HEK293 (cell line): ENCODE results near the gene APRT.

Experiments
- CTCF ChIA-PET: fragments of 350-600 bp; formaldehyde crosslinking; extraction: SDS; loops from one replicate; lab custom pipeline; 2021; ENCODE audit warnings: antibody characterized with exemption; lab: Yijun Ruan, JAX
- POLR2A ChIA-PET: fragments of 300-600 bp; formaldehyde crosslinking; extraction: SDS; loops from one replicate; lab custom pipeline; 2020; ENCODE audit warnings: antibody characterized with exemption, inconsistent platforms; lab: Yijun Ruan, JAX
- H3K27ac ChIP-seq: fragments of 200-500 bp; sonication (Bioruptor generic); 2 replicates; pipeline ENCODE4 v1.5.1; 2014; ENCODE audit warnings: low read depth, low read length, control low read depth, inconsistent platforms; ENCODE audit errors: extremely low read depth
- H3K36me3 ChIP-seq, 2 experiments: fragments of 200-500 bp in 1 of 2; sonication (Bioruptor generic) in 1 of 2; 1 replicate in 1 of 2; 2 replicates in 1 of 2; pipeline ENCODE4 v1.5.1; 2014 to 2017; ENCODE audit warnings: inconsistent platforms in 2 of 2, low read length in 2 of 2; ENCODE audit not compliant: control insufficient read depth in 2 of 2, insufficient read depth in 1 of 2
- H3K4me1 ChIP-seq: fragments of 200-500 bp; sonication (Bioruptor generic); 2 replicates; pipeline ENCODE4 v1.5.1; 2014; ENCODE audit warnings: mild to moderate bottlenecking, low read length, inconsistent platforms; ENCODE audit not compliant: control insufficient read depth, insufficient read depth
- H3K4me3 ChIP-seq: 2 replicates; pipeline ENCODE4 v1.5.1; 2011; ENCODE audit warnings: low read depth, mild to moderate bottlenecking, control low read depth, low read length, moderate library complexity
- H3K9me3 ChIP-seq: fragments of 200-500 bp; sonication (Bioruptor generic); 2 replicates; pipeline ENCODE4 v1.5.1; 2014; ENCODE audit warnings: low read depth, low read length, inconsistent platforms; ENCODE audit not compliant: control insufficient read depth, insufficient read depth
- BCL11A ChIP-seq: fragments of 450-650 bp; formaldehyde crosslinking; IDR thresholded peaks from 2 replicates; pipeline ENCODE4 v1.5.1; 2016; ENCODE audit warnings: low read depth, missing biosample characterization, missing genetic modification characterization
- BCL11B ChIP-seq: fragments of 450-650 bp; formaldehyde crosslinking; IDR thresholded peaks from 2 replicates; pipeline ENCODE4 v1.5.1; 2016; ENCODE audit warnings: low read depth, missing biosample characterization, missing genetic modification characterization
- GLIS2 ChIP-seq: fragments of 450-650 bp; formaldehyde crosslinking; IDR thresholded peaks from 2 replicates; pipeline ENCODE4 v1.5.1; 2016; ENCODE audit warnings: missing biosample characterization, missing genetic modification characterization
- KLF1 ChIP-seq: fragments of 450-650 bp; formaldehyde crosslinking; IDR thresholded peaks from 2 replicates; pipeline ENCODE4 v1.5.1; 2016; ENCODE audit warnings: missing biosample characterization, missing genetic modification characterization
- RBAK ChIP-seq: fragments of 450-650 bp; formaldehyde crosslinking; IDR thresholded peaks from 2 replicates; pipeline ENCODE4 v1.5.1; 2016; ENCODE audit warnings: missing biosample characterization, missing genetic modification characterization
- SP2 ChIP-seq: fragments of 450-650 bp; formaldehyde crosslinking; IDR thresholded peaks from 2 replicates; pipeline ENCODE4 v1.5.1; 2016; ENCODE audit warnings: missing biosample characterization, missing genetic modification characterization
- TRIM28 ChIP-seq: IDR thresholded peaks from 2 replicates; pipeline ENCODE4 v1.6.1; 2011; ENCODE audit warnings: low read length, control low read depth, borderline replicate concordance
- ZBTB17 ChIP-seq: fragments of 450-650 bp; formaldehyde crosslinking; IDR thresholded peaks from 2 replicates; pipeline ENCODE4 v1.5.1; 2016; ENCODE audit warnings: missing biosample characterization, missing genetic modification characterization
- ZBTB48 ChIP-seq: fragments of 450-650 bp; formaldehyde crosslinking; IDR thresholded peaks from 2 replicates; pipeline ENCODE4 v1.5.1; 2016; ENCODE audit warnings: missing biosample characterization, missing genetic modification characterization
- ZBTB6 ChIP-seq: fragments of 450-650 bp; formaldehyde crosslinking; IDR thresholded peaks from 2 replicates; pipeline ENCODE4 v1.5.1; 2017; ENCODE audit warnings: missing biosample characterization, missing genetic modification characterization
- ZBTB7A ChIP-seq: fragments of 450-650 bp; formaldehyde crosslinking; IDR thresholded peaks from 2 replicates; pipeline ENCODE4 v1.5.1; 2016; ENCODE audit warnings: low read depth, missing biosample characterization, missing genetic modification characterization
- ZEB2 ChIP-seq: fragments of 450-650 bp; formaldehyde crosslinking; IDR thresholded peaks from 2 replicates; pipeline ENCODE4 v1.5.1; 2016; ENCODE audit warnings: missing biosample characterization, missing genetic modification characterization
- ZFP37 ChIP-seq: fragments of 450-650 bp; formaldehyde crosslinking; IDR thresholded peaks from 2 replicates; pipeline ENCODE4 v1.5.1; 2016; ENCODE audit warnings: missing biosample characterization, missing genetic modification characterization
- ZFP69B ChIP-seq: fragments of 450-650 bp; formaldehyde crosslinking; IDR thresholded peaks from 2 replicates; pipeline ENCODE4 v1.5.1; 2016; ENCODE audit warnings: missing biosample characterization, missing genetic modification characterization
- ZIC2 ChIP-seq: fragments of 450-650 bp; formaldehyde crosslinking; IDR thresholded peaks from 2 replicates; pipeline ENCODE4 v1.5.1; 2016; ENCODE audit warnings: missing biosample characterization, missing genetic modification characterization
- ZNF140 ChIP-seq: fragments of 450-650 bp; formaldehyde crosslinking; IDR thresholded peaks from 2 replicates; pipeline ENCODE4 v1.5.1; 2016; ENCODE audit warnings: missing biosample characterization, missing genetic modification characterization
- ZNF146 ChIP-seq: fragments of 450-650 bp; formaldehyde crosslinking; IDR thresholded peaks from 2 replicates; pipeline ENCODE4 v1.5.1; 2016; ENCODE audit warnings: missing biosample characterization, missing genetic modification characterization
- ZNF19 ChIP-seq: fragments of 450-650 bp; formaldehyde crosslinking; IDR thresholded peaks from 2 replicates; pipeline ENCODE4; 2016; ENCODE audit warnings: missing biosample characterization, missing genetic modification characterization, low read depth
- ZNF211 ChIP-seq: fragments of 450-650 bp; formaldehyde crosslinking; IDR thresholded peaks from 2 replicates; pipeline ENCODE4 v1.5.1; 2016; ENCODE audit warnings: low read depth, missing biosample characterization, missing genetic modification characterization
- ZNF214 ChIP-seq: fragments of 450-650 bp; formaldehyde crosslinking; IDR thresholded peaks from 2 replicates; pipeline ENCODE4 v1.5.1; 2017; ENCODE audit warnings: missing biosample characterization, mild to moderate bottlenecking, missing genetic modification characterization, borderline replicate concordance
- ZNF221 ChIP-seq: fragments of 450-650 bp; formaldehyde crosslinking; IDR thresholded peaks from 2 replicates; pipeline ENCODE4 v1.5.1; 2017; ENCODE audit warnings: missing biosample characterization, missing genetic modification characterization, borderline replicate concordance
- ZNF280C ChIP-seq: fragments of 450-650 bp; formaldehyde crosslinking; IDR thresholded peaks from 2 replicates; pipeline ENCODE4 v1.5.1; 2016; ENCODE audit warnings: missing biosample characterization, missing genetic modification characterization
- ZNF394 ChIP-seq: fragments of 450-650 bp; formaldehyde crosslinking; IDR thresholded peaks from 2 replicates; pipeline ENCODE4 v1.5.1; 2016; ENCODE audit warnings: missing biosample characterization, missing genetic modification characterization, mild to moderate bottlenecking, moderate library complexity, borderline replicate concordance
- ZNF398 ChIP-seq: fragments of 450-650 bp; formaldehyde crosslinking; IDR thresholded peaks from 2 replicates; pipeline ENCODE4 v1.5.1; 2017; ENCODE audit warnings: missing biosample characterization, missing genetic modification characterization
- ZNF404 ChIP-seq: fragments of 450-650 bp; formaldehyde crosslinking; IDR thresholded peaks from 2 replicates; pipeline ENCODE4 v1.5.1; 2017; ENCODE audit warnings: missing biosample characterization, missing genetic modification characterization
- ZNF530 ChIP-seq: fragments of 450-650 bp; formaldehyde crosslinking; IDR thresholded peaks from 2 replicates; pipeline ENCODE4 v1.5.1; 2016; ENCODE audit warnings: low read depth, missing biosample characterization, missing genetic modification characterization
- ZNF600 ChIP-seq: fragments of 450-650 bp; formaldehyde crosslinking; IDR thresholded peaks from 2 replicates; pipeline ENCODE4 v1.5.1; 2016; ENCODE audit warnings: missing biosample characterization, missing genetic modification characterization
- ZNF768 ChIP-seq: fragments of 450-650 bp; formaldehyde crosslinking; IDR thresholded peaks from 2 replicates; pipeline ENCODE4 v1.5.1; 2018; ENCODE audit warnings: missing biosample characterization, mild to moderate bottlenecking, missing genetic modification characterization
- ZXDB ChIP-seq: fragments of 450-650 bp; formaldehyde crosslinking; IDR thresholded peaks from 2 replicates; pipeline ENCODE4 v1.5.1; 2016; ENCODE audit warnings: missing biosample characterization, missing genetic modification characterization
- TF ChIP-seq, protein P1 (sequence below): fragments of 450-650 bp; formaldehyde crosslinking; IDR thresholded peaks from 2 replicates; pipeline ENCODE4 v1.5.1; 2017; ENCODE audit warnings: missing biosample characterization, mild to moderate bottlenecking, missing genetic modification characterization, moderate library complexity

The APRT gene

DNA sequence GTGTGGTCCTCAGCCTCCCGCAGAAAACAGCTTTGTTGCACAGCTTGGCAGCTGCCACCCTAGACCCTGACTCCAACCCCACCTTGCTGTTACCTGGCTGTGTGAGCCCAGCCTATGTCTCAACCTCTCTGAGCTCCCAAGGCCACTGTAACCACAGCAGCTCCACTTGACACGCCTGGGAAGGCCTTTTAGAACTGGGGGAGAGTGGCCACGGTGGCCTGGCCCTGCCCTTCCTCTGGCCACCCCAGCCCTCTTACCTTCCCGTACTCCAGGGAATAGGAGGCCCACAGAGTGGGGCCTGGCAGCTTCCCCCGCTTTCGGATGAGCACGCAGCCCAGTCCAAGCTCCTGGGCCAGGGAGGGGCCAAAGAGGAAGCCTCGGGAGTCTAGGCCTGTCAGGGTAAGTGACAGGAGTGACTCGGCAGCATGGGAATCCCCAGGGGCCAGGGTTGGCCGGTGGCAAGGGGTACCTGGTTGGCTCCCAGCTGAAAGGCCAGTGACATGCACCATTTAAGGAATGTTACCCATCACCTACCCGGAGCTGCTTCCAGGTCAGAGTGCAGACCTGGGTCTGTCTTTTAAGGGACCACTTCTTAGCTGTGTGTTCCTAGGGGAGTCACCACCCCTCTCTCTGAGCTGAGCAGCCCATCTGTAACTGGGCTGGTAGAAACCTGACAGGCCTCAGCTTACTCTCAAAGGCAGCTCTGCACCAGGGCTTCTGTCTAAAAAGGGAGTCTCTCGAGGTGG lies 1.4 kb downstream of the APRT start (continued):
- TF ChIP-seq ZNF19 (tag by site-specific recombination) (no peak), ZNF221 (tag by site-specific recombination) (no peak), ZFP69B (tag by site-specific recombination) (0 out of 2 replicates have a peak, but pooled peaks have one; percentile 30), ZFP37 (peak; percentile 32; the same call in 1 of the 2 replicates), ZNF768 (tag by site-specific recombination) (peak; percentile 99), ZNF214 (tag by site-specific recombination) (no peak)

DNA sequence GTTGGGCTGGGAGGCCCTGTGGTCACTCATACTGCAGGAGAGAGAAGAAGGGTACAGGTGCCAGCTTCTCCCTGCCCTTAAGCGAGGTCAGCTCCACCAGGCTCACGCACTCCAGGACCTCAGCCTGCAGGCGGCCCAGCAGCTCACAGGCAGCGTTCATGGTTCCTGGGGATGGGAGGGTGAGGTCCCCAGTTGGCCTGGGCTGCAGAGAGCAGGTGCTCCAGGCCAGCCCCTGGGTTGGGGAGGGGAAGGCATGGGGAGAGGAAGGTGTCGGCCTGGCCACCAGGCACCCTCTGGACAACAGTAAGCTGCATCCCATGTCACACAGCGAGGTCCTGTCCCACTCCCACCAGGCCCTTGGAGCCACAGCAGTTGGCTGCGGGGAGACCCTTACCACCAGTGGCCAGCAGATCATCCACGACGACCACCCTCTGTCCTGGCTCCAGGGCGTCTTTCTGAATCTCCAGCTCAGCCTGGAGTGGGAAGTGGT lies 2.0 kb downstream of the APRT start:
- no peaks in the 10 kb centered on the region for H3K9me3 ChIP-seq
- H3K4me1 ChIP-seq = peaks cover 5% of the 10 kb centered on the region
- ChIA-PET CTCF (interaction anchor here (0.5 to 3.3 kb wide), 4 partner anchors 25 to 493 kb away, joined by 3 to 25 read pairs (median 4); no protein-coding TSS in a partner anchor), POLR2A (interaction anchor here (1.0 to 5.2 kb wide), 17 partner anchors 10 to 408 kb away, joined by 3 to 33 read pairs (median 6); partner anchors contain the start of genes CDH15, GALNS, TRAPPC2L and ZNF778)
- peak overlapping the region; percentile 87 for H3K27ac ChIP-seq
- peaks cover 0 to 64% of the 10 kb centered on the region in 2 experiments; a peak in 1 of 3 replicates for H3K36me3 ChIP-seq
- no peak overlapping the region for H3K4me3 ChIP-seq
- TF ChIP-seq ZBTB6 (no peak), KLF1 (tag by site-specific recombination) (peak; percentile 8; the same call in 1 of the 2 replicates), ZNF140 (tag by site-specific recombination) (no peak), GLIS2 (tag by site-specific recombination) (peak; percentile 51; the same call in 1 of the 2 replicates), ZNF404 (tag by site-specific recombination) (no peak), ZBTB48 (tag by site-specific recombination) (0 out of 2 replicates have a peak, but pooled peaks have one; percentile 8), ZNF600 (tag by site-specific recombination) (peak; percentile 60; the same call in 1 of the 2 replicates), ZNF146 (no peak), ZNF280C (no peak), SP2 (tag by site-specific recombination) (0 out of 2 replicates have a peak, but pooled peaks have one; percentile 4), ZBTB7A (tag by site-specific recombination) (peak; percentile 85), ZNF530 (tag by site-specific recombination) (no peak), ZFP37 (no peak), ZXDB (tag by site-specific recombination) (peak; percentile 32), ZIC2 (tag by site-specific recombination) (peak; percentile 59), TRIM28 (0 out of 2 replicates have a peak, but pooled peaks have one; percentile 11), BCL11A (peak; percentile 97; the same call in 1 of the 2 replicates), ZNF394 (tag by site-specific recombination) (peak; percentile 81), ZNF398 (tag by site-specific recombination) (no peak), BCL11B (tag by site-specific recombination) (peak; percentile 0; the same call in 1 of the 2 replicates), ZBTB17 (peak; percentile 37; the same call in 1 of the 2 replicates), ZNF211 (tag by site-specific recombination) (no peak), RBAK (tag by site-specific recombination) (no peak), ZEB2 (tag by site-specific recombination) (no peak)
- TF ChIP-seq, protein P1, sequence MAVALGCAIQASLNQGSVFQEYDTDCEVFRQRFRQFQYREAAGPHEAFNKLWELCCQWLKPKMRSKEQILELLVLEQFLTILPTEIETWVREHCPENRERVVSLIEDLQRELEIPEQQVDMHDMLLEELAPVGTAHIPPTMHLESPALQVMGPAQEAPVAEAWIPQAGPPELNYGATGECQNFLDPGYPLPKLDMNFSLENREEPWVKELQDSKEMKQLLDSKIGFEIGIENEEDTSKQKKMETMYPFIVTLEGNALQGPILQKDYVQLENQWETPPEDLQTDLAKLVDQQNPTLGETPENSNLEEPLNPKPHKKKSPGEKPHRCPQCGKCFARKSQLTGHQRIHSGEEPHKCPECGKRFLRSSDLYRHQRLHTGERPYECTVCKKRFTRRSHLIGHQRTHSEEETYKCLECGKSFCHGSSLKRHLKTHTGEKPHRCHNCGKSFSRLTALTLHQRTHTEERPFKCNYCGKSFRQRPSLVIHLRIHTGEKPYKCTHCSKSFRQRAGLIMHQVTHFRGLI (tag by site-specific recombination) = peak; percentile 41; the same call in 1 of the 2 replicates
